ENCODE results near the gene MS4A4E.

Gene MS4A4E

DNA sequence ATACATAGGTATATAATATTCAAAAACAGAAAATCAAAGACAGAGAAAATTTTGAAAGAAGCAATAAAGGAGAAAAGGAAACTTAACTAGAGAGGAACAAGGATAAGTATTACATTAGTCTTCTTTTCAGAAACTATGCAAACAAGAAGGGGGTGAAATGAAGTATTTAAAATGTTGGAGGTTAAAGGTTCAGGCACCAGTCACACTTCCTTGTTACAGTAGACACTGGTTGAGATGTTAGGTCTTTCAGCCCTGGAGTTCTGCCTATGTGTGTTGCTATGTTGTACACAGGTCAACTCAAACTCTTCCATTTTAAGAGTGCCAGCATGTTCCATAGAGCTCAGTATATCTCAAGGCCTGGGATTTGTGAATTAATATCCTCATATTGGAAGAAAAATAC lies 31.5 kb upstream of the MS4A4E start:
- CTCF ChIA-PET: no interaction called here

GRCh38 chr11:60265373-60266214 lies 22.7 kb upstream of the MS4A4E start:
- ChIA-PET POLR2A (ENCODE audit: low non-redundant PET) (no interaction called here), CTCF (interaction anchor here (0.7 to 2.0 kb wide), 6 partner anchors 12 to 382 kb away, joined by 3 to 7 read pairs (median 4); no protein-coding TSS in a partner anchor)
- TF ChIP-seq, protein P1, sequence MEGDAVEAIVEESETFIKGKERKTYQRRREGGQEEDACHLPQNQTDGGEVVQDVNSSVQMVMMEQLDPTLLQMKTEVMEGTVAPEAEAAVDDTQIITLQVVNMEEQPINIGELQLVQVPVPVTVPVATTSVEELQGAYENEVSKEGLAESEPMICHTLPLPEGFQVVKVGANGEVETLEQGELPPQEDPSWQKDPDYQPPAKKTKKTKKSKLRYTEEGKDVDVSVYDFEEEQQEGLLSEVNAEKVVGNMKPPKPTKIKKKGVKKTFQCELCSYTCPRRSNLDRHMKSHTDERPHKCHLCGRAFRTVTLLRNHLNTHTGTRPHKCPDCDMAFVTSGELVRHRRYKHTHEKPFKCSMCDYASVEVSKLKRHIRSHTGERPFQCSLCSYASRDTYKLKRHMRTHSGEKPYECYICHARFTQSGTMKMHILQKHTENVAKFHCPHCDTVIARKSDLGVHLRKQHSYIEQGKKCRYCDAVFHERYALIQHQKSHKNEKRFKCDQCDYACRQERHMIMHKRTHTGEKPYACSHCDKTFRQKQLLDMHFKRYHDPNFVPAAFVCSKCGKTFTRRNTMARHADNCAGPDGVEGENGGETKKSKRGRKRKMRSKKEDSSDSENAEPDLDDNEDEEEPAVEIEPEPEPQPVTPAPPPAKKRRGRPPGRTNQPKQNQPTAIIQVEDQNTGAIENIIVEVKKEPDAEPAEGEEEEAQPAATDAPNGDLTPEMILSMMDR (conservative IDR thresholded peaks at IDR 0.05; ENCODE audit: low read depth): peak; percentile 70
- peak; percentile 54 for DNase-seq (ENCODE audit: low spot score)
- H3K27ac ChIP-seq: no peak overlapping the region

More for the DNA sequence above, 31.5 kb upstream of the MS4A4E start:
- no peak overlapping the region for H3K27ac ChIP-seq
- POLR2A ChIA-PET (ENCODE audit: low non-redundant PET): no interaction called here
- TF ChIP-seq, protein P1 (conservative IDR thresholded peaks at IDR 0.05; ENCODE audit: low read depth): no peak
- DNase-seq (ENCODE audit: low spot score): no peak

DNA sequence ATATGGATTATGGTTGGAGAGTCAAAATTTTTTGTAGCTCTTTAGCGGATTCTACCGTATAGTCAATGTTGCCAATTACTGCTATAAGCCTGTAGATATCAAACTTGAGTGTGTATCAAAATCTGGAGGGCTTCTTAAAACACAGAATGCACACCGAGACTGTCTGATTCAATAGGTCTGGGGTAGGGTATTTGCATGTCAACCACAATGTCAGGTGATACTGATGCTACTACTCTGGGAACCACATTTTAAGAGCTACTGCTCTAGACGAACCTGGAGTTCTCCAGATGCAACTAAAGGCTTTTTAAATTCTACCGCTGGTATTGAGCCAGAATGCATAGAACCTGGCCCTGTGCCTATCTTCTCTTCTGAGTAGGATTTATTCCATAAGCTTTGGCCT lies 21.7 kb upstream of the MS4A4E start:
- ChIA-PET CTCF (interaction anchor here (0.6 to 2.0 kb wide), 3 partner anchors 99 to 765 kb away, joined by 3 to 7 read pairs (median 4); no protein-coding TSS in a partner anchor), POLR2A (ENCODE audit: low non-redundant PET) (no interaction called here)
- no peak for DNase-seq (ENCODE audit: low spot score)
- TF ChIP-seq, protein P1 (conservative IDR thresholded peaks at IDR 0.05; ENCODE audit: low read depth): no peak
- no peak overlapping the region for H3K27ac ChIP-seq

GRCh38 chr11:60263402-60263801 lies 20.5 kb upstream of the MS4A4E start:
- ChIA-PET CTCF (no interaction called here), POLR2A (ENCODE audit: low non-redundant PET) (no interaction called here)
- DNase-seq (ENCODE audit: low spot score): no peak
- TF ChIP-seq, protein P1 (conservative IDR thresholded peaks at IDR 0.05; ENCODE audit: low read depth): no peak
- H3K27ac ChIP-seq: no peak overlapping the region

DNA sequence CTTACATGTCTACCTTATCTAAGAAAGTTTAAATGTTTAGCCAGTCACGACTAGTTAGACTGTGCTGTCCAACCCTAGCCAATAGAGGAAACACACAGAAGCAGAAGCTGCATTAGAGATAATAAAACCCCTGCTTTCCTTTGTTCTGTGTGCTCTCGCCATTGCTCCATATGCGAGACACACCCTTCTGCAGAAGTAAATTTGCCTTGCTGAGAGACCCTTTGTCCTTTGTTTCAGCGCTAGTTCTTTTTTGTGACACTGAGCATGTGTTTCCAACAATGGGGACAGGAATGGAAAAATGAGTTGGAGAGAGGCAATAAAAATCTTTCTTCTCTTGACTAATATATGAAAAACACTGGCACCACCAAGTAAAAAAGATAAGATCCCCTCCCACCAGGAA lies 18.1 kb upstream of the MS4A4E start:
- TF ChIP-seq, protein P1 (conservative IDR thresholded peaks at IDR 0.05; ENCODE audit: low read depth): no peak
- DNase-seq (ENCODE audit: low spot score): no peak
- POLR2A ChIA-PET (ENCODE audit: low non-redundant PET): no interaction called here
- H3K27ac ChIP-seq: no peak overlapping the region
- CTCF ChIA-PET: no interaction called here

DNA sequence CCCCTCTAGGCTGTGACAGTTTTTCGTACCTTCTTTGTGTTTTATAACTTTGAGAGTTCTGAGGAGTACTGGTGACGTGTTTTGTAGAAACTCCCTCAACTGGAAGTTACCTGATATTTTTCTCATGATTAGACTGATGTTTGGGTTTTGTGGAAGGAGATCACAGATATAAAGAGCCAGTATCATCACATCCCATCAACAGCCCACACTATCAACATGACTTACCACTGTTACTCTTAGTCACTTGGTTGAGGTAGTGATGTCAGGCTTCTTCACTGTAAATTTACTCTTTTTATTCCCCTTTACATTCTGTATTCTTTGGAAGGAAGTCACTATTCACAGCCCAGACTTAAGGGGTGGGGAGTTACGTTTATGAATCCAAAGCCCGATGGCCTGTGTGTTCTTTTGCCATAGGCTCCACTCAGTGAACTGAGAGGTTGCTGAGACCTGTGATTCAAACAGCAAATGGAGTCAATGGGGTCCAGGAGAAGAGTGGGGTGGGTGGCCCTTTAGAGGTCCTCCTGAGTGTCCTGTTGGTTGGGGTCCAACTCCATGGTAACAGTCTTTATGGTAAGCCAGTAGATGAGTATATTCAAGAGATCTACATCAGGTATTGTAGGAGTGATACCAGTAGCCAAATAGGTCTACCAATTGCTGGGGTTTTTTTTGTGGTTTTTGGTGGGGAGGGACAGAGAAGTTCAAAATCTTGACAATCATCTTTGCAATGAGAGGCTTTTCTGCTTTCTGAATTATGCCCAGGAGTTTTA lies 15.2 kb upstream of the MS4A4E start:
- no peak overlapping the region for H3K27ac ChIP-seq
- CTCF ChIA-PET: no interaction called here
- TF ChIP-seq, protein P1 (conservative IDR thresholded peaks at IDR 0.05; ENCODE audit: low read depth): no peak
- POLR2A ChIA-PET (ENCODE audit: low non-redundant PET): no interaction called here
- no peak for DNase-seq (ENCODE audit: low spot score)
